ENCODE measurements around the gene RSAD1.

GRCh38 chr17:50475362-50475761 lies 3.3 kb upstream of the RSAD1 start:
- TF ChIP-seq CTCF (IDR thresholded peaks at IDR 0.05) (no peak), POLR2A (IDR thresholded peaks at IDR 0.05) (no peak)
